ENCODE data around the gene ZNF777. TPM values are rescaled to one million over a fixed set of nuclear protein-coding genes. Genes with fewer than 3 reads are reported as not detected.
"Not testable (repeated sequence)": the region's sequence is repeated elsewhere in the genome, so short reads cannot be mapped to it uniquely, and the experiment has no call there.

Gene ZNF777
- total RNA-seq, 1 donor from 2014 or later: 19.2 TPM

- intact Hi-C loops (cut with micrococcal nuclease): loop anchor here (2.0 kb wide), 1 partner anchor 47 kb away; no protein-coding TSS in a partner anchor
- Mint-ChIP-seq H3K9me3 (peaks cover 11% of the 10 kb centered on the region), H3K27me3 (peaks cover 31% of the 10 kb centered on the region)
These were observed 63.3 kb downstream of the ZNF777 start for GRCh38 chr7:149397470-149398043.

GRCh38 chr7:149388550-149389335, 72.1 kb downstream of the ZNF777 start:
- H3K9me3 Mint-ChIP-seq; H3K4me1 Mint-ChIP-seq; H3K36me3 Mint-ChIP-seq (ENCODE audit: low read depth); H3K4me3 Mint-ChIP-seq; H3K27ac Mint-ChIP-seq; intact Hi-C loops (cut with micrococcal nuclease); DNase-seq: not testable (repeated sequence)
- peaks cover 20% of the 10 kb centered on the region for H3K27me3 Mint-ChIP-seq

More at GRCh38 chr7:149397470-149398043, 63.3 kb downstream of the ZNF777 start:
- Mint-ChIP-seq H3K36me3 (ENCODE audit: low read depth) (no peaks in the 10 kb centered on the region), H3K27ac (no peak overlapping the region), H3K4me1 (no peaks in the 10 kb centered on the region), H3K4me3 (no peak overlapping the region)
- DNase-seq: no peak

GRCh38 chr7:149386514-149386913, 74.3 kb downstream of the ZNF777 start:
- DNase-seq; H3K36me3 Mint-ChIP-seq (ENCODE audit: low read depth); H3K4me1 Mint-ChIP-seq; H3K9me3 Mint-ChIP-seq; intact Hi-C loops (cut with micrococcal nuclease); H3K27ac Mint-ChIP-seq; H3K4me3 Mint-ChIP-seq: not testable (repeated sequence)
- H3K27me3 Mint-ChIP-seq: peaks cover 15% of the 10 kb centered on the region

- Mint-ChIP-seq H3K36me3 (ENCODE audit: low read depth) (no peaks in the 10 kb centered on the region), H3K4me1 (no peaks in the 10 kb centered on the region), H3K4me3 (no peak overlapping the region), H3K27ac (no peak overlapping the region), H3K9me3 (peaks cover 3% of the 10 kb centered on the region), H3K27me3 (peaks cover 14% of the 10 kb centered on the region)
- no peak for DNase-seq
- intact Hi-C loops (cut with micrococcal nuclease): no loop called here
These were observed 75.5 kb downstream of the ZNF777 start for GRCh38 chr7:149385195-149385950.

Other genes starting within 250 kb of the ZNF777 start
- 18.0 and 18.7 TPM in 2 replicates for gene ZNF212, start 221.4 kb downstream of the ZNF777 start, total RNA-seq
- gene ZNF783, start 198.9 kb downstream of the ZNF777 start, total RNA-seq: 27.2 and 27.4 TPM in 2 replicates
- gene ZNF746, start 36.7 kb upstream of the ZNF777 start, total RNA-seq: 23.3 and 24.8 TPM in 2 replicates

Data from activated CD4-positive, alpha-beta T cell treated with anti-CD3 and anti-CD28 coated beads, Interleukin-2, amount 10 ng/mL, durations not matched to agents 24 days and 14 days (primary cell).